H1 (cell line): ENCODE data around the gene VSIG10L2.

Experiments
- CTCF ChIP-seq, 3 experiments: IDR thresholded peaks; 1 replicate in 2 of 3; 2 replicates in 1 of 3; pipeline versions ENCODE4 v1.5.1 to v1.6.1; 2011; ENCODE audit warnings: low read length in 3 of 3, mild to moderate bottlenecking in 3 of 3, inconsistent platforms in 2 of 3, low read depth in 1 of 3, moderate library complexity in 1 of 3; ENCODE audit not compliant: insufficient read depth in 1 of 3; ENCODE audit errors: control extremely low read depth in 1 of 3
- EZH2 ChIP-seq: fragments of 200-600 bp; sonication (generic); IDR thresholded peaks from 2 replicates; pipeline ENCODE4 v1.7.1; 2012; ENCODE audit warnings: low read depth, mild to moderate bottlenecking, moderate library complexity, low read length, inconsistent platforms; ENCODE audit not compliant: severe bottlenecking
- HDAC2 ChIP-seq, 2 experiments: fragments of 300-600 bp in 1 of 2; sonication (generic) in 1 of 2; IDR thresholded peaks; 2 replicates each; pipeline ENCODE4 v1.6.1; 2011 to 2012; ENCODE audit warnings: low read depth in 2 of 2, low read length in 2 of 2, mild to moderate bottlenecking in 2 of 2, moderate library complexity in 2 of 2, borderline replicate concordance in 1 of 2, inconsistent platforms in 1 of 2
- NANOG ChIP-seq: IDR thresholded peaks from 2 replicates; pipeline ENCODE4 v1.6.1; 2011; ENCODE audit warnings: low read length, low read depth, mild to moderate bottlenecking, inconsistent platforms; ENCODE audit not compliant: insufficient read depth, poor library complexity, severe bottlenecking
- TF ChIP-seq, protein P1 (sequence below): IDR thresholded peaks from 2 replicates; pipeline ENCODE4 v1.6.1; 2012; ENCODE audit warnings: inconsistent platforms

- TF ChIP-seq CTCF (IDR thresholded peaks at IDR 0.05; ENCODE audit: control extremely low read depth in 1 of 3, insufficient read depth in 1 of 3, low read depth in 1 of 3, low read length in 3 of 3) (no peak), EZH2 (no peak), HDAC2 (IDR thresholded peaks at IDR 0.05; ENCODE audit: borderline replicate concordance in 1 of 2, low read depth in 2 of 2, low read length in 2 of 2) (no peak), NANOG (no peak)
- TF ChIP-seq, protein P1, sequence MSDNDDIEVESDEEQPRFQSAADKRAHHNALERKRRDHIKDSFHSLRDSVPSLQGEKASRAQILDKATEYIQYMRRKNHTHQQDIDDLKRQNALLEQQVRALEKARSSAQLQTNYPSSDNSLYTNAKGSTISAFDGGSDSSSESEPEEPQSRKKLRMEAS, result no peak
Observed at GRCh38 chr11:125959931-125960330, 14.1 kb downstream of the VSIG10L2 start.
